Activated T-cell treated with anti-CD3 and anti-CD28 coated beads, Interleukin-2, amount 50 U/mL, for 48 hours (primary cell): ENCODE results near the gene NTSR1.

ENCODE experiments used
- DNase-seq, 2 experiments: peaks; one replicate each; pipeline ENCODE4 v3.0.0-alpha.2; 2020

Gene NTSR1

DNA sequence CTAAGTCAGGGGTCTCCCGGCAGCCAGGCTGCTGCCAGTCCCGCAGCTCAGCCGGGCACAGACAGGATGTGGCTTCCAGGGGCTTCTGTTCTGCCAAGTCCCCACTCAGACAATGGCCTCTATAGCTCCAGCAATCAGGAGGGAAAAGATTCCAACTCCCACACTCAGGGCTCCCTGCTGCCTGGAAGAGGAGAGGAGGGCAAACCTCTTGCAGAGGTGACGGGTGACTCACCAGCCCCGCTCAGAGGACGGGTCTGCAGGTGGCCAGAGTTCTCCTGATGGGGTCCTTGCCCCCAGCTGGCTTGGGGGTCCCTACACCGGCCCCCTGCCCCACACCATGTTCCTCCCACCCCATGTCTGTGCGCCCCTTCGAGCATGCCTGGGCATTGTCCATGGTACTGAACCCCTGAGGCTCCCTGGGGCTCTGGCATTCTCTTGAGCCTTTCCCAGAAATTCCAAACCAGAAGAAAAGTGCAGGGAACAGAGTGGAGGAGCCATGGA is 32.6 kb downstream of the NTSR1 start:
- DNase-seq: no peak

GRCh38 chr20:62741701-62742491 is 33.3 kb downstream of the NTSR1 start:
- DNase-seq: no peak

DNA sequence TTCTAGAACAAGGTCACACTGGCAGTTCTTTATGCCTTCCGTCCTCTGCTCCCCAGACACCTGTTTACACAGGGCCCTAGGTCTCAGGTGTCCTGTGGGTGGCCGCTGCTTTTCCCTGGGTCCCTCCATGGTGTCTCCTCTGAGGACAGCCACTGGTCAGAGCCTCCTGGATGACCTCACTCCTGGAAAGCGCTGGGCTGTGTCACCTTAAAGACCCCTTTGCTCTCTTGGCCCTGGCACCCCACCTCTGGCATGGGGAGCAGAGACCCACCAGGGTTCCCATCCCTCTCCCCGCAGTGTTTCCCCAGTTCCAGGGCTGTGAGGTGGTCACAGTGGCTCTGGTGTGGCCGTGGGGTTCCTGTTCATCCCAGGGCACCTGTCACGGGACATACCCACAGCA is 33.9 kb downstream of the NTSR1 start:
- DNase-seq: no peak

DNA sequence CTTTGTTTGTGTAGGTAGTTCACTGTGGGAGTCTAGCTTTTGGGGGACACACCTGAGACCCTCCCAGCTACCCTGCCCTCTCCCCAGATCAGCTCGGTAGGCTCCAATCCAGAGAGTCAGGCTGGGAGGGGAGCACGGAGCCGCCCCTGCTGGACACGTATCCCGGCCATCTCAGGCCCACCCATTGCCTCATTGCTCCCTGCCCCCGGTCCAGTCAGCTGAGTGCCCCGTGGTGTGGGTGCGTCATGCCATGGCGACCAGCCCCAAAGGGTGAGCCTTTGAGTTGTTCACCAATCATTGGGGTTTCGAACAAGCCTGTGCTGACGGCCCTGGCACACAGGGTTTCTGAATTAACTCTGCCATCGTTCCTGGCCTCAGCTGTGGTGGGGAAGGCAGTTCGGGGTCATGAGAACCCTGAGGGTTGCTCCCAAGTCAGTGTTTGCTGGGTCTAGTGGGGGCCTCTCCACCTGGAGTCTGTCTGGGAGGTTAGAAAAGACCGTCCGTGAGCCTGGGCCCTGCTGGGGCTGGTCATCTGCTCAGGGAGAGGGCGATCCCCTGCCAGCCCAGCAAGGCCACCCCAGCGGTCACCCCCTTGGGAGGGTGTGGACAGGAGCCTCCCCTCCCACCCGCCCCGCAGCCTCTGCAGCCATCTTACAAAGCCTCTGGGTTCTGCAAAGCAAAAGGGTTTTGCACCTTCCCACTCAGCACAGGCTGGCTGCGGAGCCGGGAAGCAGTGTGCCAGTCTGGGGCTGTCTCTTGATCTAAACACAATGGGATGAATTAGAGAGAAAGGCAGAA is 34.5 kb downstream of the NTSR1 start:
- no peak for DNase-seq

- DNase-seq: no peak
Measured at GRCh38 chr20:62743777-62744317, 35.2 kb downstream of the NTSR1 start.

- no peak for DNase-seq
Measured at GRCh38 chr20:62744741-62745191, 36.1 kb downstream of the NTSR1 start.

DNA sequence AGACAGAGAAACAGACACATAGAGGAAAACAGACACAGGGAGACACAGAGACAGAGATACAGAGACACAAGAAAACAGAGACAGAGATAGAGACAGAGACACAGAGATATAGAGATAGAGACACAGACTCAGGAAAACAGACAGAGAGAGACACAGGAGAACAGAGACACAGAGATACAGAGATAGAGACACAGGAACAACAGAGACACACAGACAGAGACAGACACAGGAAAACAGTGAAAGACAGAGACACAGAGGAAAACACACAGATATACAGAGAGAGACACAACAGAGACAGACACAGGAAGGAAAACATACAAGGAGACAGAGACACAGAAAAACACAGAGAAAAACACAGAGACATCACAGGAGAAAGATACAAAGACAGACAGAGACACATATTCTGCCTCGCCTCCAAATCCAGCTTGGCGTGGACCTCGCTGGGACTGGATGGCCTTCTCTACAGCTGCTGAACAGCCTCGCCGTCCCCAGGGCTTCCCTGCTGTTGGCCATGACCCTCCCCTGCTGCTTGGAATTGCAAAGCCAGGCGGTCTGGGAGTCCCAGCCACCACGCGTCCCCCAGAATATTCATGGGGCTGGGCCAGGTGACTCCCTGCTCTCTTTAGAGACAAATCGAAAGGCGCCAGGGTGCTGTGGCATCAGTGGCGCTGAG is 36.8 kb downstream of the NTSR1 start:
- no peak for DNase-seq

DNA sequence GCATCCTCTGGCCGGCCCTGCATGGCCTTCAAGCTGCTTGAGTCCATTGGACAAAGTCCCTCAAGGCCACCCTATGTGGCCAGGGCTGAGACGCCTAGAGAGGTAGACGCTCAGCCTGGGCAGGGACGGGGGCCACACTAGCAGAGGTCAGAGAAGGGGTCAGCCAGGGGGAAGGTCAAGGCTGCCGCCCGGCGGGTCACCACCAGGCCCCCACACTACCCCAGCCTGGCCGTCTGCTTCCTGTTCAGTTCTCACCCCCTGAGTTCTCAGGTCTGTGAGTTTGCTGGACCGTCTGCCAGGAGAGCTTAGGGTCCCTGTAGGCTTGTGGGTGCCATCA is 37.3 kb downstream of the NTSR1 start:
- no peak for DNase-seq

DNA sequence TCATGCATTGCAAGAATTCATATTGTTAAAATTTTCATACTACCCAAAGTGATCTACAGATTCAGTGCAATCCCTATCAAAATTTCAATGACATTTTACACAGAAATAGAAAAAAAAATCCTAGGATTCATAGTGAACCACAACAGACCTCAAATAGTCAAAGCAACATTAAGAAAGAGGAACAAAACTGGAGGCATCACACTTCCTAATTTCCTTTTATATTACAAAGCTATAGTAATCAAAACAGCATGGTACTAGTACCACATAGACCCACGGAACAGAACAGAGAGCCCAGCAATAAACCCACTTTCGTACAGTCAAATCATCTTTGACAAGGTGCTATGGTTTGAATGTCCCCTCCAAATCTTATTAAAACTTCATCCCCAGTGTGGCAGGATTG is 39.7 kb downstream of the NTSR1 start:
- DNase-seq: no peak

- no peak for DNase-seq
Measured at GRCh38 chr20:62749851-62750445, 41.3 kb downstream of the NTSR1 start.

DNA sequence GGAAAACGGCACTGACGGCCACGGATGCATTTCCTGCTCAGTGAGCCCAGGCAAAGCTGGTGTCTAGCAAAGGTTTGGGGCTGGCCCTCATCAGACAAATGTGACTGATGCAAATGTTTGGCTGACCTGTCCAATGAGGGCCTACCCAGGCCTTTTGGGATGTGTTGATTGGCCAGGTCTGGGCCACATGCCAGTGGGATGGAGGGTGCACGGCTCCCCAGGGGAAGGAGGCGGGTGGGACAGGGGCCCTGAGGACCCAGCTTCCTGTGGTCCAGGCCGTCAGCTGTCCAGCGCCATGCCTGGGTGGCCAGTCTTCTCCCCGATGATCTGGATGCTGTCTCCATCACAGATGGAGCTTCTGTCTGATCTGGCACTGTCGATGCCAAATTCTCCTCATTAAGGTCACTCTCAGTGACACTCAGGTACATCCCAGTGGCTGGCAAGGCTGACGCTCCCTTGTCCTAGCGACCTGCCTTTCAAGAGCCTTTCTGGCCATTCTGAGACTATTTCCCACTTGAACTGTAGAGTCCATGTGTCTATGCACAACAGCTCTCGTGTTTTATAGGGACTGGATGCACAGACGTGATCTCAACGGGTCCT is 43.0 kb downstream of the NTSR1 start:
- DNase-seq: no peak

- no peak for DNase-seq
Measured at GRCh38 chr20:62752181-62752670, 43.6 kb downstream of the NTSR1 start.

DNA sequence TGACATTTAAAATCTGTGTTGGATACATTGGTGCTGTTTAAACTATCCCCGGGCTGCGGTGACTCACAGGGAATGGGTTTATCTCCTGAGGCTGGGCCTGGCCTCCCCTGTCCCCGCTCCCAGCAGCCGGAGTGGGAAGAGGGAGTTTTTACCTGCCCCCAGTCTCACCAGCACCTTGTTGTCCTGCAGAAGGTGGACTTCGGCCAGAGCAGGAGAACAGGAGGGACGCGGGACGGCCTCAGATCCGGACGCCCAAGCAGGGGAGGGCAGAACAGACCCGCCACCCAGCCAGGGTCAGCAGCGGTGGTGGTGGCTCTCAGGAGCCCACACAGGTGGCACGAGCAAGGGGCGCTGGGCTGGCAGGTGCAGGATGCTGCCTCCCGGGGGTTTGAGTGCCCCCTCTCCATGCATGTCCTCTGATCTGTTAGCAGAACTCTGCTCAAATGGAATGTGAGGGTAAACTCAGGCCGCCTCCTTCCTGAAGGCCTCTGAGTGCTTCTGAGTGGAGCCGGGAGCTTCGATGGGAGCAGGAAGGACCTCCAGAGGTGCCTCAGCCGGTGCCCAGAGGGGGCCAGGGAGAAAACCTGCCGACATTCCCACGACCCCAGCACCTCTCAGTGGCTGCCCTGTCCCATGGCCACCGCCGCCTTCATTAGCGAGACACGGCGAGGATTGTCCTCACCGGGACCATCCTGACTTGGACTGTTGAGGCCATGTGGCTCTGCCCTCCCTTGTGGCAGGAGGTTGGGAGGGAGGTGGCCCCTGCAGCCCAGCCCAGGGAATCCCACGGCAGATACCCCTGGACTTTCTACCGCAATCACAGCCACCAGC is 44.2 kb downstream of the NTSR1 start:
- no peak for DNase-seq

GRCh38 chr20:62753626-62754025 is 45.0 kb downstream of the NTSR1 start:
- DNase-seq: no peak

- no peak for DNase-seq
Measured at GRCh38 chr20:62754122-62754990, 45.7 kb downstream of the NTSR1 start.

DNA sequence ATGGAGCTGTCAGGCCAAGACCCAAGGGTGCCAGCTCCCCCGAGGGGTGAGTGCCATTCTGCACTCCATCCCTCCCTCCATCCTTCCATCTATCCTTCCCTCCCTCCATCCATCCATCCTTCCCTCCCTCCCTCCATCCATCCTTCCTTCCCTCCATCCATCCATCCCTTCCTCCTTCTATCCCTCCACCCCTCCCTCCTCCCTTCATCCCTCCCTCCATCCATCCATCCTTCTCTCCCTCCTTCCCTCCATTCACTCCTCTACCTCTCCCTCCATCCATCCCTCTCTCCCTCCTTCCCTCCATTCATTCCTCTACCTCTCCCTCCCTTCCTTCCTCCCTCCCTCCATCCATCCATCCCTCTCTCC is 46.3 kb downstream of the NTSR1 start:
- DNase-seq: no peak

DNA sequence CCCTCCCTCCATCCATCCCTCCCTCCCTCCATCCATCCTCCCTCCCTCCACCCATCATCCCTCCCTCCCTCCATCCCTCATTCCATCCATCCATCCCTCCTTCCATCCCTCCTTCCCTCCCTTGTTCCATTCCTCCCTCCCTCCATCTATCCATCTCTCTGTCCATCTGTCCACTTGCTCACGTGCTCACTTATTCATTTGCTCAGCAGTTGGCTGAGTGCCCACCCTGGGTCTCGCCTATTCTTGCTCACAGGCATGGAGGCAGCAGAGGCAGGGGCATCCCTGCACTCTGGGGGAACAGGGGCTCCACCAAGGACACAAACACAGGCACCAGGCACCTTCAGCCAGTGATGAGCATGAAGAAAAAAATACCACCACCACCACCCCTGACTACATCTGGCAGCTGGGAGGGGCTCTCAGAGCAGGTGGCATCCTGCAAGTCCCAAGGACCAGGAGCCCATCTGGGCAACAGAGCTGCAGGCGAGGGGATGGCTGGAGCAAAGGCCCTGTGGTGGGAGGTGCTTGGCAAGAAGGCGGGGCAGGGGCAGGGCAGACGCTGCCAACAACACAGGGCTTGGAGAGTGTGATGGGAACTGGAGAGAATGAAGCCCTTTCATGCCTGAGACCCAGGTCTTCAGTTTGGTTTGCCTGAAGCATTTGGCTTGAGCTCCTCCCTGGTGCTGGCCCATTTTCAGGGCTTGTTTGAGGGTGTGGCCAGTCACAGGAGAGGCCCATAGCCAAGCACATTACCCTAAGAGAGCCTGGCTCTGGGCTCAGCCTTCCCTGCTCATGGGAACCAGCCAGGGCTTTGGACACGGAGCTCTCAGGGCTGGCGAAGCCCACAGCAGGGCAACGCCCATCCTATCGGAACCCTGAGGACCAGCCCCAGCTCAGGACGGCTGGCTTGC is 47.4 kb downstream of the NTSR1 start:
- no peak for DNase-seq

DNA sequence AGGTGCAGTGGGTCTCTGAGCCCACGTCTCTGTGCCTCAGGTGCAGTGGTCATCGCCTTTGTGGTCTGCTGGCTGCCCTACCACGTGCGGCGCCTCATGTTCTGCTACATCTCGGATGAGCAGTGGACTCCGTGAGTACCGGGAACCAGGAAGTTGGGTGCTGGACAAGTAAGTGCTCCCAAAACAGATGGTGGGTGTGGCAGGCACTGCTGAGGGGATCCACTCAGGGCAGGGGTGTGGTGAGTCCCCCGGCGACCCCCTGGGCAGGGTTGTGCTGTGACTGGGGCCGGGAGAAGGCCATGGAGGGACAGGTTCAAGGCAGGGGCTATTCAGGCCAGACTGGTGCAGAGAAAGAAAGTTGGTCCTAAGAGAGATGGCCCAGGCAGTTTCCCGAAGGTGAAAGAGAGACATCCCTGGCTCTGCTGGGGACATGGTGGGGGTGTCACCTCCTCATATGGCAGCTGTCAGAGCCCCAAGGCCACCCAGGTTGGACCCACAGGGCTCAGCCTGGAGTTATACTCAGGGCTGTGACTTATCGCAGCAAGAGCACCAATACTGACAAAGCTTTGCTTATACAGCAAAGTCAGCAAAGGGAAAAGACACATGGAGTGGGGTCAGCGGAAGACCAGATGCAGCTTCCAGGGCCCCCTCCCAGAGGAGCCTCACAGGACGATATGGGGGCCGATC is 49.7 kb downstream of the NTSR1 start:
- DNase-seq: no peak

DNA sequence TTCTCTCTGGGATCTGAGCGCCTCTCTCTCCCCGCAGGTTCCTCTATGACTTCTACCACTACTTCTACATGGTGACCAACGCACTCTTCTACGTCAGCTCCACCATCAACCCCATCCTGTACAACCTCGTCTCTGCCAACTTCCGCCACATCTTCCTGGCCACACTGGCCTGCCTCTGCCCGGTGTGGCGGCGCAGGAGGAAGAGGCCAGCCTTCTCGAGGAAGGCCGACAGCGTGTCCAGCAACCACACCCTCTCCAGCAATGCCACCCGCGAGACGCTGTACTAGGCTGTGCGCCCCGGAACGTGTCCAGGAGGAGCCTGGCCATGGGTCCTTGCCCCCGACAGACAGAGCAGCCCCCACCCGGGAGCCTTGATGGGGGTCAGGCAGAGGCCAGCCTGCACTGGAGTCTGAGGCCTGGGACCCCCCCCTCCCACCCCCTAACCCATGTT is 51.4 kb downstream of the NTSR1 start:
- no peak for DNase-seq
